ENCODE data around the gene NAIF1.

NAIF1 gene

GRCh38 chr9:128066713-128067644 lies at the start of gene NAIF1:
Gene NAIF1 (minus strand): TSS chr9:128067320. CDS start chr9:128067101, 219 bp downstream.
- CTCF ChIA-PET, result interaction anchor here (0.9 to 4.5 kb wide), 8 partner anchors 10 to 124 kb away, joined by 3 to 33 read pairs (median 5); no protein-coding TSS in a partner anchor
- TF ChIP-seq CTCF (IDR thresholded peaks at IDR 0.05; ENCODE audit: control extremely low read depth, extremely low read depth, low read depth, missing control alignments), result no peak
- POLR2A ChIA-PET, result interaction anchor here (0.6 to 1.4 kb wide), 3 partner anchors 61 to 123 kb away, joined by 4 read pairs; no protein-coding TSS in a partner anchor

GRCh38 chr9:128116104-128117083 lies 49.3 kb upstream of the NAIF1 start:
- no peak for DNase-seq (ENCODE audit: extremely low spot score)
- POLR2A ChIA-PET, result interaction anchor here (0.7 kb wide), 1 partner anchor 87 kb away, joined by 3 read pairs; no protein-coding TSS in a partner anchor
- TF ChIP-seq CTCF (IDR thresholded peaks at IDR 0.05; ENCODE audit: control extremely low read depth, extremely low read depth, low read depth, missing control alignments), result no peak
- CTCF ChIA-PET, result interaction anchor here (0.6 to 7.3 kb wide), 16 partner anchors 11 to 276 kb away, joined by 3 to 110 read pairs (median 6); partner anchors contain the start of genes PTGES2 and SLC25A25

More at GRCh38 chr9:128066713-128067644, at the start of gene NAIF1:
- DNase-seq (ENCODE audit: extremely low spot score), result peak; percentile 95

GRCh38 chr9:128115187-128116103 lies 48.3 kb upstream of the NAIF1 start:
- no peak for TF ChIP-seq CTCF (IDR thresholded peaks at IDR 0.05; ENCODE audit: control extremely low read depth, extremely low read depth, low read depth, missing control alignments)
- DNase-seq (ENCODE audit: extremely low spot score), result peak; percentile 73
- ChIA-PET POLR2A (no interaction called here), CTCF (interaction anchor here (0.6 to 7.3 kb wide), 11 partner anchors 11 to 173 kb away, joined by 3 to 110 read pairs (median 7); partner anchors contain the start of gene PTGES2)

- no peak for TF ChIP-seq CTCF (IDR thresholded peaks at IDR 0.05; ENCODE audit: control extremely low read depth, extremely low read depth, low read depth, missing control alignments)
- ChIA-PET POLR2A (no interaction called here), CTCF (interaction anchor here (0.7 to 7.3 kb wide), 7 partner anchors 10 to 172 kb away, joined by 3 to 110 read pairs (median 7); partner anchors contain the start of gene PTGES2)
- no peak for DNase-seq (ENCODE audit: extremely low spot score)
Observed at GRCh38 chr9:128114326-128115186, 47.4 kb upstream of the NAIF1 start.
